ENCODE results near the gene TIMM22. TPM values are rescaled to one million over a fixed set of nuclear protein-coding genes. Genes with fewer than 3 reads are reported as not detected.

TIMM22 gene
- total RNA-seq, 4 donors from 2014 or later: 11.7 to 15.7 (median 13.9) TPM

- TF ChIP-seq, protein P1, sequence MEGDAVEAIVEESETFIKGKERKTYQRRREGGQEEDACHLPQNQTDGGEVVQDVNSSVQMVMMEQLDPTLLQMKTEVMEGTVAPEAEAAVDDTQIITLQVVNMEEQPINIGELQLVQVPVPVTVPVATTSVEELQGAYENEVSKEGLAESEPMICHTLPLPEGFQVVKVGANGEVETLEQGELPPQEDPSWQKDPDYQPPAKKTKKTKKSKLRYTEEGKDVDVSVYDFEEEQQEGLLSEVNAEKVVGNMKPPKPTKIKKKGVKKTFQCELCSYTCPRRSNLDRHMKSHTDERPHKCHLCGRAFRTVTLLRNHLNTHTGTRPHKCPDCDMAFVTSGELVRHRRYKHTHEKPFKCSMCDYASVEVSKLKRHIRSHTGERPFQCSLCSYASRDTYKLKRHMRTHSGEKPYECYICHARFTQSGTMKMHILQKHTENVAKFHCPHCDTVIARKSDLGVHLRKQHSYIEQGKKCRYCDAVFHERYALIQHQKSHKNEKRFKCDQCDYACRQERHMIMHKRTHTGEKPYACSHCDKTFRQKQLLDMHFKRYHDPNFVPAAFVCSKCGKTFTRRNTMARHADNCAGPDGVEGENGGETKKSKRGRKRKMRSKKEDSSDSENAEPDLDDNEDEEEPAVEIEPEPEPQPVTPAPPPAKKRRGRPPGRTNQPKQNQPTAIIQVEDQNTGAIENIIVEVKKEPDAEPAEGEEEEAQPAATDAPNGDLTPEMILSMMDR (IDR thresholded peaks at IDR 0.05): no peak
- TF ChIP-seq POLR2A (IDR thresholded peaks at IDR 0.05): no peak
- intact Hi-C loops (cut with DNase I; ENCODE audit: low total_unique reads): no loop called here
- 90 to 92% methylated on average over 16 of the region's 16 CpGs for WGBS, 2 donors
- DNase-seq (ENCODE audit: low spot score in 2 of 2): no peak
- H3K4me3 ChIP-seq (ENCODE audit: low read depth, poor library complexity, severe bottlenecking): no peak overlapping the region
Observed at GRCh38 chr17:953767-954166, 43.2 kb upstream of the TIMM22 start.

DNA sequence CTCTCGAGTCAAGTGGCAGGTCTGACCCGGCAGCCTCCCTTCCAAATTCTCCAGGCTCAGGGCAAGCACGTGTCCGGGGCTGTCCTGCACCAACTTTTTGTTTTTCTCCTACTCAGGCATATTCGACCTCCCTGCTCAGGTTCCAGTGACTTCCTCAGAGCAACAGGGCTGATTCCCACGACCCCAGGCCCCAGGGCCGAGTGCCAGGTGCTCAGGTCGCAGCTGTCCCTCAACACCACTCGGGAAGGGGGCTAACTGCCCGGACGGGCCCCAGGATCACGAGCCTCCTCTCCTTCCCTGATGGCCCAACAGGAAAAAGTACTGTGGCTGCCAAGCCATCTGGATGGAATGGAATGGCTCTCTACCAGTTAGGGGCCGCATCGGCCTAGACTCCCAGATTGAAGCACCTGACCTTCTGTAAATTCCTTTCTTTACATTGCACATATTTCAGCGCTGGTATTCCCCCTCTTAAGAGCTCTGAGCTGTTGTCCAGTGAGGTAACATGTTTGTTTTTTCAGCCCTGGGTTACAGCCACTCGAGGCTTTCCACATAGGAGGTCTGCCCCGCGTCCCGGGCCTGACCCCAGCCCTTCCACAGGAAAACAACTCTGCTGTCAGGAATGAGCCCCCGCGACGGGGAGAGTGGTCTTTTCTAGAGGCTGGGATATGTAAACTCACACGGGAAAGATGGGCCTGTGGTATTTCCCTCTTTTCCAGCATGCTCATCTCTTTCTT is 42.3 kb upstream of the TIMM22 start:
- intact Hi-C loops (cut with DNase I; ENCODE audit: low total_unique reads): no loop called here
- WGBS, 2 donors: 59 to 70% methylated on average over 23 of the region's 23 CpGs
- no peak for TF ChIP-seq POLR2A (IDR thresholded peaks at IDR 0.05)
- TF ChIP-seq, protein P1 (IDR thresholded peaks at IDR 0.05): no peak
- no peak overlapping the region for H3K4me3 ChIP-seq (ENCODE audit: low read depth, poor library complexity, severe bottlenecking)
- no peak for DNase-seq (ENCODE audit: low spot score in 2 of 2)

GRCh38 chr17:956905-957304 is 40.0 kb upstream of the TIMM22 start:
- no peak for DNase-seq (ENCODE audit: low spot score in 2 of 2)
- WGBS, 2 donors: 51 to 54% methylated on average over 8 of the region's 8 CpGs
- intact Hi-C loops (cut with DNase I; ENCODE audit: low total_unique reads): no loop called here
- no peak overlapping the region for H3K4me3 ChIP-seq (ENCODE audit: low read depth, poor library complexity, severe bottlenecking)
- no peak for TF ChIP-seq POLR2A (IDR thresholded peaks at IDR 0.05)
- TF ChIP-seq, protein P1 (IDR thresholded peaks at IDR 0.05): no peak

DNA sequence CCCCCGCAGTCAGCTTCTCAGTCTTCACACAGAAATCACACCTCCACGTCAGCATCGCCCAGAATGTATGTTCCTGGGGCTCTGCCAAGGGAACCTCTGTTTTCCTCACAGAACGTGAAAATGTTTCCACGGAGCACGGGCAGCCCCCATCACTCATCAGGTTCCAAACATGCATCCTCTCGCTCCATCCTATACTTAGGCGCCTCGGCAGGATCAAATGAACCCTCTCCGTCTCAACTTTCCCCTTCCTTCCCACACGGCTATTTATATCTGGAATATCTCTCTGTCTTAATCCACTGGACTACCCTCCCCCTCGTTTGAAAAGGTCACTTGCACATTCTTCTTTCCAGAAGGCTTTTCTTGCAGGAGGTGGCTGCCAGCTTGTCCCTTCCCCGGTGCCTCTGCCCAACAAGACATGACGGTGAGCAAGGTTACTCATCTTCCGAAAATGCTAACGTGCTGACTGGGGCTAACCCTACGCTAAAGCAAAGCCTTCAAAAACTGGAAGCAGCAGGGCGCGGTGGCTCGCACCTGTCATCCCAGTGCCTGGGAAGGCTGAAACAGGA is 39.0 kb upstream of the TIMM22 start:
- no peak overlapping the region for H3K4me3 ChIP-seq (ENCODE audit: low read depth, poor library complexity, severe bottlenecking)
- DNase-seq (ENCODE audit: low spot score in 2 of 2): no peak
- intact Hi-C loops (cut with DNase I; ENCODE audit: low total_unique reads): no loop called here
- WGBS, 2 donors: 84 to 86% methylated on average over 20 of the region's 20 CpGs
- TF ChIP-seq POLR2A (IDR thresholded peaks at IDR 0.05): no peak
- TF ChIP-seq, protein P1 (IDR thresholded peaks at IDR 0.05): no peak

- DNase-seq (ENCODE audit: low spot score in 2 of 2): no peak
- no peak overlapping the region for H3K4me3 ChIP-seq (ENCODE audit: low read depth, poor library complexity, severe bottlenecking)
- TF ChIP-seq, protein P1 (IDR thresholded peaks at IDR 0.05): no peak
- TF ChIP-seq POLR2A (IDR thresholded peaks at IDR 0.05): no peak
- 88 to 92% methylated on average over 31 of the region's 31 CpGs for WGBS, 2 donors
- intact Hi-C loops (cut with DNase I; ENCODE audit: low total_unique reads): no loop called here
Observed at GRCh38 chr17:958712-959451, 38.0 kb upstream of the TIMM22 start.
